ENCODE results near the gene TEX52.
"Not testable (repeated sequence)": the region's sequence is repeated elsewhere in the genome, so short reads cannot be mapped to it uniquely, and the experiment has no call there.

The TEX52 gene

DNA sequence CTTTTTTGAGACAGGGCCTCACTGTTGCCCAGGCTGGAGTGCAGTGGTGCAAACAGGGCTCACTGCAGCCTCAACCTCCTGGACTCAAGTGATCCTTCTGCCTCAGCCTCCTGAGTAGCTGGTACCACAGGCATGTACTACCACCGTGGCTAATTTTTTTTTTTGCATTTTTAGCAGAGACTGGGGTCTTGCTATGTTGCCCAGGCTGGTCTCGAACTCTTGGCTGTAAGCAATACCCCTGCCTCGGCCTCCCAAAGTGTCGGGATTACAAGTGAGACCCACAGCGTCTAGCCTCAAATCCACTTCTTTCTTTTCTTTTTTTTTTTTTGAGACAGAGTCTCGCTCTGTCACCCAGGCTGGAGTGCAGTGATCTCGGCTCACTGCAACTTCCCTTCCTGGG lies 6.6 kb upstream of the TEX52 start:
- not testable (repeated sequence) for DNase-seq

DNA sequence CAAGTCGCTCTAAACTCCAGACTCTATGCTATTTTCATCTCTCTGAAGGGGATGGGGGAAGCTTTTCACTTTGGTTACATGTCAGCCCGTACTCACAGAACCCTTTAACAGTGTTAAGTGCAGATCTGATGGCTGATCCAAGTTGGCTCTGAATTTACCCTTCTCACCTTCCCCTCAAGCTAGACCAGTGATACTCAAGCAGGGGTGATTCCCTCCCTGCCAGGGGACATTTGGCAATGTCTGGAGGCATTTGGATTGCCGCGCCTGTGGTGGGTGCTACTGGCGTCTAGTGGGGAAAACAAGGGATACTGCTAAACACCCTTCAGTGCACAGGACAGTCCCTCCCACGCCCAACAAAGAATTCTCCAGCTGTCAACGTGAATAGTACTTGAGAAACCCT lies 6.0 kb upstream of the TEX52 start:
- DNase-seq: no peak

DNA sequence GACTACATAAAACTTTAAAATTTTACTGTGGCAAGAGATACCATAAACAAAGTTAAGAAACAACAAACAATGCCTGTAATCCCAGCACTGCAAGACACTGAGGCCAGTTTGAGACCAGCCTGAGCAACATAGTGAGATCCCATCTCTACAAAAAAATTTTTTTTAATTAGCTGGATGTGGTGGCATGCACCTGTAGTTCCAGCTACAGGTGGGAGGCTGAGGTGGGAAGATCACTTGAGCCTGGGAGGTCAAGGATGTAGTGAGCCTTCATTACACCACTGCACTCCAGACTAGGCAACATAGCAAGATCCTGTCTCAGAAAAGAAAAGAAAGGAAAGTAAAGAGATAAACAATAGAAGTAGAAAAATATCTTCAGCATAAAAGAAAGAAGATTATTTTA lies 3.3 kb upstream of the TEX52 start:
- DNase-seq: no peak

DNA sequence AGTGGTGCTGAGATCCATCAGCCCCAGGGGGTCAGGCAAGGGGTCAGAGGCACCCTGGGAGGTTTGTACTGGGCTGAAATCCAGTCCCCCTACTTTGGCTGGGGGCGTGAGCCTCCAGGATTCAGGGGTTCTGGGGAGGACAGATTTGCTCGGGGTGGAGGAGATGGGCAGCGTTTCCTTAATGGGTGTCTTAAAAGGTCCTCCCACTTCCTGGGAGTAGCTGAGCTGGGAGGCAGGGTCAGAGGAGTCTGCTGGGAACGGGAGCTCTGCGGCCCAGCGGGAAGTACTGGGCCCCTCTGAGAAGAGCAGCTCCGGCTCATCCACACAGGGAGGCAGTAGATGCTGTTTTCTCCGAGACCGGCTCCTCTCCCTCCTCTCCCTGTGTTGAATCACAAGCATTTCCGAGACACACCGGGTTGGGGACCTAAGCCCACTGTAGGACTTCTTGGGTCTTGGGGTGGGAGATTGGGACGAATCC lies 2.1 kb upstream of the TEX52 start:
- no peak for DNase-seq

DNA sequence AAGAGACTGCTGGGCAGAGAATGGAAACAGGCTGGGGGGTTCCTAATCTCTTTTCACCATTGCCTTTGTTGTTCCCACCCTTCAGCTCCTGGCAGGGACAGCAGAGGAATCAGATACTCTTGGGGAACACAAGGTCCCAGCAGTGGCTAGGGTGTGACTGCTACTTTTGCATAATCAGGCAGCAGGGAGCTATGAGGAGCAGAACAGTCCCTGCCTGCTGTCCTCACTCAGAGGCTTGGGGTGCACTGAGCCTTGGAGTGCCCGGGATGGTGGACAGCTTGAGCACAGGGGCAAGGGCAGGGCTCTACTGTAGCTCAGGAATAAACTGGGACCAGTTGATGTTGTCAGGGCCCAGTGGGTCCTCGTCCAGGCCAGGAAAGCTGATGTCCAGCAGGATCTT lies 1.5 kb upstream of the TEX52 start:
- no peak for DNase-seq

DNA sequence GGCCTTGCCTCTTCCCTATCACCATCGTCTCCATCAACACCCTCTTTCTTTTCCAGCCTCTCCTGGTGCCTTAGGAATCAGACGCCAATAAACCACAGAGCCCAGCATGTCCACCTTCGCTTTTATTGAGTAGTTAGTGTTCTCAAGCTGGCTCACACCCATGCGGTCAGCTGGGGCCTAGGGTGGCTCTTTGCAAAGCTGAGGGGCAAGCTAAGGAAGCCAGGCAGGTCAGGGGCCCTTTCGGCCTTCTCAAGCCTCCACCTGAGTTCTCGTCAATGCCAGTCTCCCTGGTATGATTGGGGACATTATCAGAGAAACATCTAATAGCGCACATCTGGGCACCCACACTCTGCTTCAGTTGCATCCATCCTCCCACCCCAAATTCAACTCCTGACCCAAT lies 737 bp upstream of the TEX52 start:
- no peak for DNase-seq

DNA sequence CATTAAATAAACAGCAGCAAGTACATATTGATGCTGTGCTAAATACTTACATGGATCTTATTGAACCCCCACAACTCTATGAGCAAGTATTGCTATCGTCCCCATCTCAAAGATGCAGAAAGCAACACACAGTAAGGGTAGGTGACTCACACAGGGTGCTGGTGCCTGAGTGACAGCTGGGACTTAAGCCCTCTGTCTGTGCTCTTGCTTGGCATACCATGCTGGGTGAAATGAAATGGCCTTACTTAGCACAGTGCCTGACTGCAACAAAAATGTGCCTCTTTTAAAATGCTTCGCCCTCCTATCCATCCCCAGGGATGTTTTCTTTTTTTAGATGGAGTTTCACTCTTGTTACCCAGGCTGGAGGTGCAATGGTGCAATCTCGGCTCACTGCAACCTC lies 788 bp downstream of the TEX52 start:
- DNase-seq: no peak

DNA sequence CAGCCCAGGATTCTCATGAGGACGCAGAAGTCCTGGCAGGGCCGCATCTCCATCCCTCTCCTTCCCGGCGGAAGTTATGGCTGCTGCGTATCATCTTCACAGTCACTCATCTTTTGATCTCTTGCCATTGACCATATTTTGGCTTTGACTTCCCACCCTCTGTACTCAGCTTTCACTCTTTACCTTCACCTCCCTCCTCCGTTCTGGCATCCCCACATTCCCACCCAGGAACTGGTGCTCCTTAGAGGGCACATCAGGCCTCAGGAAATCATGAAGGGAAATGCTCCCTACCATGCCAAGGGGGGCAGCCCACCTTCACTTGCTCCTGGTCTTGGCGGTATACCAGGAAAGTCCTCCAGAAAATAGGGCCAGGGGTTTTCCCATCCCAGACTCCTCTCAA lies 1.3 kb downstream of the TEX52 start:
- DNase-seq: no peak

DNA sequence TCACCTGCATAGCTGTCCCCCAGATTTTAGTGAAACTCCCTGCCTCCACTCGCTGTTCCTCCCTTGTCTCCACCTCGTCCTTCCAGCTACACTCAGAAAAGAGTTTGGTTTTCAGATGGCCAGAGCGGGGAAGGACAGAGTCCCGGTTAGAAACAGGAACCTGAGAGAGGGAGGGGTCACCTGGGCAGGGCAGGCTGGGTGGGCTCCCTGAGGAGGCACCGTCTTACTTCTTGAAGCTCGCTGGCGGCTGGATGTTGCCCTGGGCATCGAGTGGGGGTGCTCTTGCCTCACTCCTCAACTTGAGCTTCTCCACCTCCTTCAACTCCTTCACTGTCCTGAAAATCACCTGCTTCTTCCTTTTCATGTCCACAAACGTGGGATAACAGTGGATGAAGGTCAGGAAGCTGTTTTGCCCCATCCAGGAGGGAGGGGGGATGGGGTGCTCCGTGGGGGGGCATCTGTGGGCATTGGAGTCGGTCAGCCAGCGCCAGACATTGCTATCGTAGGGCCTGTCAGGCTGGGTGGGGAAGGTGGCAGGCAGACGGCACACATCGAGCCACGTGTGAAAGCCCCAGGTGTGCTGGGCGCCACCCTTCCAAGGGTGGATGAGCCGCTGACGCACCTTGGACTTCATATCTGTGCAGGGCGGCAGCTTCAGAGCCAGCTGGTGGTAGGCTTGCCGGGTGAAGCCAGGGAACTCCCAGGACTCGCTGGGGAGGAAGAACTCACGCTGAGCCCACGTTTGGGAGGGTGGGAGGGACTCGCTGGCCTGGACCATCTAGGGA lies 2.0 kb downstream of the TEX52 start:
- DNase-seq: no peak

DNA sequence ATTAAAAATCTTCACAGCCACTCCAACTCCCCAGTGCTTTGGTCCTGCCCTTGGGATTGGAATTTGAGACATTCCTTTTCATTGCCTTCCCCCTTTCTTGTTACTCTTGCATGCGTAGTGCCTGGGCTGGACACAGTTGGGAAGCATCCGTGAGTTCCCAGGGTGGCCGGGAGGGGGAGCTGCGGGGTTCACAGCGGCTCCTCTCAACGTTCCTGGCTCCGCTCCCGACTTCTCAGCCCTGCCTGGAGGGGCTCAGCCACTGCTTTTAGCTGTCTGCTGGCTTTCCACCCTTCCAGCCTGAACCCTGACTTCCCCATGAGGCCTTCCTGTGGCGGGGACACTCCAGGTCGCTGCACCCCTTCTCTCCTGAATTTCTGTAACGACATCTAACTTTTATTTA lies 3.2 kb downstream of the TEX52 start:
- peak; percentile 46 for DNase-seq

DNA sequence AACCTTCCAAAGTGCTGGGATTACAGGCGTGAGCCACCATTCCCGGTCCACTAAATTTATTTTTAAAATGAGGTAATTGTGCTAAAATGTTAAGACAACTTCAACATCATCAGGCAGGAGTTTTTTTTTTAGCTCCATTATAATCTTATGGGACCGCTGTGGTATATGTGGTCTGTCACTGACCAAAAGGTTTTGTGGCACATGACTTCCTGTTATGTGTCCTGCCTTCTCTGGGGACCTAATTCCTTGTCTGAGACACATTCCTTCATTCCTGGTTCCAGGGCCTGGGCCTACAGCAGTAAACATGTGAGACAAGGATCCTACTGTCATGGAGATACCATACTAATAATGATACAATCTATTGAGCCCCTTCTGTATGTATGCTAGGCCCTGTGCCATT lies 4.9 kb downstream of the TEX52 start:
- no peak for DNase-seq

DNA sequence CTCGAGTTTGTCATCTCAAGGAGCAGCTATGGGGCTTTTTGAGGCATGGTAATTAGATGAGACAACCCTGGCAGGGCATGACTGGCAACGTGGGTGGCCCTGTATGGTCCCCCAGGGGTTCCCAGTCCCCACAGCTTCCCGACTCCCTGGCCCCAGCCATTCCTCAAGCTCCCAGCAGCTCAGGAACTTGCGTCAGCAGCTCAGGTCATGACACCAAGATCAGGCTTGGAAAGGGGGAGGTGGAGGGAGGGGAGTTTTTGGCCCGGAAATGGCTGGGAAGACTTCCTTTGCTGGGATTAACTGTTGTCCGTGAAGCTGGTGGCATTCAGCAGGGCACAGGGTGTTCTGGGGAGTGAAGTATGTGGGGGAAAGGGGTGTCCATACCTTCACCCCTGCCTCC lies 11.6 kb downstream of the TEX52 start:
- DNase-seq: no peak

DNA sequence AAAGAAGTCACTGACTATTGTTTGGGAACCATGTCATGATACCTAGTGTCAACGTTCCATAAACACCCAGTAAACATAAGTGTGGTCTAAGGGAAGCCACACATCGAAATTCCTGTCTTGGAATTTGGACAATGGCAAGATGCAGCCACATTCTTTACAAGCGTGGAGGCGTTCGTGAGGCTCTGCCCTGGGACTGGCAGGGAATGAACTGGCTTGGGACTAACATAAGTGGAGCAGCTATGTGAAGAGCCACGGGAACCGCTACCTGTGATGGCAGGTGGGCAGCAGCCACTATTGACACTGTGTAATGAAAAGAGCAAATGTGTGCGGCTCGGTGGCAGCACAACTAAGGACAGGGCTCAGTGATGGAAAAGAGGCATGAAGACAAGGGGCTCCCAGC lies 12.1 kb downstream of the TEX52 start:
- DNase-seq: no peak

DNA sequence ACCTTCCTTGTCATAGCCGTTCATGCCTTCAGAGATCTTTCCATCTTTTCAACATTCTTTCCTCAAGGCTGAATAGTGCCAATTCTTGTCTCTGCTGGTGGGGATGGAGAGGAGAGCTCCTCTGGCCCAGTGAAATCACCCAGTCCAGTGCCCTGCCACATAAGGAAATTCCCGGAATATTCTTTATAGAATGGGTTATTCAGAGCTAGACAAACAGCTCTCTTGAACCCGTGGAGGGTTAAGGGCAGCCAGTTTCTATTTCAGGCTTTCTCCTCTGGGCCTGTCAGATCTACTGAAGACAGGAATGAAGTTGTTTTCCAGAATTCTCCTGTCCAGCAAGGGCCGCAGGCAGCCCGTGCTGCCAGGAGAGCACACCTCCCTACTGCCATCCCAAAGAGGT lies 13.9 kb downstream of the TEX52 start:
- DNase-seq: no peak

DNA sequence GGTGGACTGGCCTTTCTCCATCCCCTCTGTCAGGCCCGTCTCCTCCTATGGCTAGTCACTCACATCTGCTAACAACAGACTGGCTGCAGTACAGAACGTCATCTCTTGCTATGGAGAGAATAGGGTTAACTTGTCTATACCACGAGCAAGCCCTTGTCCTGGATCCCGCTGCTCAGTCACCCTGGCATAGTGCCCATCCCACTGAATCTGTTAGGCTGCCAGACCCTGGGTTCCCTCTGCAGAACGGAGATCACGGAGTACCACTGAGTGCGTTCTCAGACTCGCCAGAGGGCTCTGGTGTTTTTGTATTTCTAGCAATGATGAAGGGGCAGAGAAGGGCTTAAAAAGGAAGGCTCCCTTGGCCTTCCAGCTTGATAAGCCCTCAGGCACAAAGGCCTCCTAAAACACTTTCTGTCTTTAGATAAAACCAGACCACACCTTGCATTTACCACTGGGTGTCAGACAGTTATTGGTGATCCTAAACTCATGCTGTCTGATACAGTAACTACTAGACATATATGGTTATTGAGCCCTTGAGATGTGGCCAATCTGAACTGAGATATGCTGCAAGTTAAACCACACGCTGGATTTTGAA lies 15.7 kb downstream of the TEX52 start:
- DNase-seq: no peak

DNA sequence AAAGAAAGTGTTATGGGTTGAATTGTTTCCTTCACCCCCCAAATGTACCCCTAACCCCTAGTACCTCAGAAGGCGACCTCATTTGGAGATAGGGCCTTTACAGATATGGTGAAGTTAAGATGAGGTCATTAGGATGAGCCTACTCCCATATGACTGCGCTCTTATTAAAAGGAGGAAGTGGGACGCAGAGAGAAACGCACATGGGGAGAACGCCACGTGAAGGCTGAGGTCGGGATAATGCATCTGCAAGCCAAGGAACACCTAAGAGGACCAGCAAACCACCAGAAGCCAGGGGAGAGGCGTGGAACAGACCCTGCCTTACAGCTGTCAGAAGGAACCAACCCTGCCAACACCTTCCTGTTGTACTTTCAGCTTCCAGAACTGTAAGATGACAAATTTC lies 20.3 kb downstream of the TEX52 start:
- no peak for DNase-seq

DNA sequence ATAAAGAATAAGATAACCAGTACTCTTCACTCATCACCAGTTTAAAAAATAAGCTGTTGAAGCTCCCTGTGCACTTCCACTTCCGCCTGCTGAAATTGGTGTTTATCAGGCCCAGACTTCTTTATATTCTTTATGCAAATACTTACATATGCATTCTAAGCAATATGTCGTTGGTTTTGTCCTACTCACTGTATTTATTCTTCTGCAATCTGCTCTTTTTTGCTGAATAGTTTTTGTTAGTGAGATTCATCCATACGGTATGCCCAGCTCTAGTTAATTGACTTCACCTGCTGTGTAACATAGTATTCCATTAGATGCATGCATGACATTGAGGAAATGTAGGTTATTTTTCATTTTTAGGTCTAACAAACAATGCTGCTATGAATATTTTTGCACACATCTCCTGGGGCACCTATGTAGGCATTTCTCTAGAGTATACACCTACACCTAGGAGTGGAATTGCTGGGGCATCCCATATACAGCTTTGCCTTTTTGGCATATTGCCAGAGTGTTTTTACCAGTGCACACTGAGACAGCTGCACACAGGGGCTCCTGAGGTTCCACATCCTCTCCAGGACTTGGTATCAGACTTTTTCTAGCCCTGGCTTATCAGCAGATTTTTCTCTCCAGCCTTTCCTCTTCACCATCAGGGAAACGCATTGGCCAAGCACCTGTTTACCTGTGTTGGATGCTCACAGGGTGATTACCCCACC lies 21.0 kb downstream of the TEX52 start:
- no peak for DNase-seq

DNA sequence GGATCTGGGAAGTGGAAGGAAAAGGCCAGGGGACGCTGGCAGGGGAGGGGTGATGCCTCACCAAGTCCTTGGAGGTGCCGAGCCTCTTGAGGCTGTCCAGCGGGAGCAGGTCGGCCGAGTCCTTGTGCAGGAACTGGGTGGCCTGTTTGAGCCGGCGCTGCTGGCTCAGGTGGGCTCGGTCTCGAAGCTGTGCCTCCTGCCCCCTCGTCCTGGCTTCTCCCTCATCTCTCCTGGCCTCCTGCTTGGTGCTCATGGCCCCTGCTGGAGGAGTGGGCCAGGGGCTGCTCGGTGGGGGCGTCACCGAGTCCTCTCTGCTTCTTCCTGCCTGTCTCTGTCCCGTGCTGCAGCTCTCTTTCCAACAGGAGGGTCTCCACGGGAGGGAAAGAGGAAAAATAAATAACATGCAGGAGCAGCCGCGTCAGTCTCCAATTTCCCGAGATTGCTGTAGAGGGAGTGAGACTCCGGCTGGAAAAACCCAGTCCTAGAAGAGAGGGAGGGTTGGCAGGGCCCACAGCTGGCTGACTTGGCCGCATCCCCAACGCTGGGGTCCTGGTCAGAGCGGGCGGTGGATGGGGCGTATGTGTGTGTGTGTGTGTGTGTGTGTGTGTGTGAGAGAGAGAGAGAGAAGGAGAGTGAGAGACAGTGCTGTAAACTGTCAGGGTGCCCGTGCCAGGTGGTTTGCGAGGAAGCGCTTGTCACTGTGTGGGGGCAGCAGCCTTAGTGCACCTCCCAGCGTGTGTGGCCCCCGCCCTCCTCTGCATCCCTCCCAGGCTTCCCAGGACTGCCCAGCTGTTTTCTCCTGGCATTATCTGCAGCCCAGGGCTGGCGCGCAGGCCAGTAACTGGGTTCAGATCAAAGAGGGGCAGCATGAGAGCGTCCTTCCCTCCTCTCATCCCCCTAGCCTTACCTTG lies 22.0 kb downstream of the TEX52 start, which contains the start of gene NRIP2:
NRIP2 (minus strand) TSS at position 455 of the 911 bp plus-strand sequence; CDS start at position 403, 52 bp downstream.
- no peak for DNase-seq

DNA sequence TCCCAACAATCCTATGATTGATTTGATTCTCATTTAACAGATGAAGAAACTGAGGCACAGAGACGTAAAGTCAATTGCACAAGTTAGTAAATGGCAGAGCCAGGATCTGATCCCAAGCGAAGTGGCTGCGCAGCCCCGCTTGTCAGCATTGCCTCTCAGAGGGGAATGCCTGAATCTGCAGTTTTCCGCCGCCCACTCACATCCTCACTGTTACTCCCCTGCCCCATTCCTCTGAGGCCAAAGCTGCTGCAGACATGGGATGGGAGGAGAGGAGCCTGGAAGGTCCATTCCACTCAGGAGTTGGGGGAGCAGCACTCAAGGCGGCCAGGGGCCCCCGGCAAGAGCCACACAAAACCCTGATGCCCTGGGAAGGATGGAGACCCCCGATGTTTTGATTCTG lies 23.0 kb downstream of the TEX52 start:
- no peak for DNase-seq

DNA sequence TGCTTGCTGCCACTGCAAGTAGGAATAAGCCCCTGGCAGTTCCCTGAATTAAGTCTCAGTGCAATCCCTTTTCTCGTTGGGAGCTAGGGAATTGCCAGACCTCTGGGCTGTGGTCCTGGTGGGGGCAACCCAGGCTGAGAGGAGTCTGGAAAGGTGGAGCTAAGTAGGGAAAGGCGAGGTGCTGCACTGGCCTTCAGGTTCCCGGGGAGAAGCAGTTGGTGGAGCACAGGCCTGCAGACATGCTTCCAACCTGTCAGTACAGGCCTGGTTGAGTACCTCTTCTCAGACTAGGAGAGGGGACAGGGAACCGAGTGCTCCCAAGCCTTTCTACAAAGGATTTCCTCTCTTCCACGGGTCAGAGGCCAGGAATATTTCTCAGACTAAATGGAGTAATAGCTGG lies 23.5 kb downstream of the TEX52 start:
- no peak for DNase-seq

DNA sequence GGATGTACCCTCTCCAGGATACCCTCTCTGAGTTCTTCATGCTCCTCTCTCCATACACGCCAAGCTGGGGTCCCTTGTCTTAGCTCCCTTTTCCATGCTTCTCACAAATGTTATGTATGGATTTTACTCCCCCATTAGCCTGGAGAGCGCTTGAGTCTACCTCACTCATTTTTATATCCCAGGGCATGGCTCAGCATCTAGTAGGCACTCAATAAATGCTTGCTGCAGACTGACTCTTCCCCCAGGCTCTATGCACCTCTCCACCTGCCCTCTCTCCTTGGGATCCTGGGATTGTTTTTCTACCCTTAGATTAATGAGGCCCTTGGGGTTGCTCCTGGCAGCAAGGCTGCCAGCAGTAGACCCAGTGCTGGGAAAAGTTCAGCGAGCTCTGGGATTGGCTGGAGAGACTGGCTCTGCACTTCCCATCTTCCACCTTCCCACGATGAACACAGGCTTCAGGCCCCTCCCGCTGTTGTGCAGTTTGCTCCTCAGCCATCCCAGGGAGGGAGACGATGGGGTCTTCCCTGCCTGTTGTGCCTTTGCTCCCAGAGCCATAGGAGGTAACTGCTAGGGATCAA lies 24.2 kb downstream of the TEX52 start:
- no peak for DNase-seq

DNA sequence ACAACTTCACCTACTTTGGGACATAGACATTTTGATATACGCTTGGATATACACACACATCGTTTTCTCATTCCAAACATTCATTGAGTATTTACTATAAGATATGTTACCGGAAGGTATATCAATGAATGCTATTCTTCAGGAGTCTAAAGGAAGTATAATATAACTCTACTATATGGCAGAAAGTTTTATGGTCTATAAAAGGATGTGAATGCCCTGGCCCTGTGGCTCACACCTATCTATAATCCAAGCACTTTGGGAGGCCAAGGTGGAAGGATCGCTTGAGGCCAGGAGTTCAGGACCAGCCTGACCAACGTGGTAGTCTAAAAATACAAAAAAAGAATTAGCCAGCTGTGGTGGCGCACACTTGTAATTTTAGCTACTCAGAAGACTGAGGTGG lies 27.6 kb downstream of the TEX52 start:
- no peak for DNase-seq
